WERI-Rb-1 (cell line): ENCODE data around the gene INAFM2.
A peak's percentile ranks its signal among the peaks of the same experiment; 100 is the strongest.

Experiments used
- DNase-seq: peaks from one replicate; pipeline ENCODE4 v3.0.0-alpha.2; 2020
- H3K27ac ChIP-seq: fragments of 250-450 bp; sonication (Bioruptor Pico); 2 replicates; pipeline ENCODE4 v1.5.1; 2020; ENCODE audit warnings: mild to moderate bottlenecking, moderate library complexity
- H3K27me3 ChIP-seq: fragments of 250-450 bp; sonication (Bioruptor Pico); 2 replicates; pipeline ENCODE4 v1.5.1; 2021; ENCODE audit warnings: mild to moderate bottlenecking, low read depth, moderate library complexity; ENCODE audit not compliant: insufficient read depth, severe bottlenecking
- H3K36me3 ChIP-seq: fragments of 250-450 bp; sonication (Bioruptor Pico); 2 replicates; pipeline ENCODE4 v1.5.1; 2020; ENCODE audit warnings: mild to moderate bottlenecking, moderate library complexity
- H3K4me3 ChIP-seq: 2 replicates; pipeline ENCODE4 v1.5.1; 2011; ENCODE audit warnings: low read depth, mild to moderate bottlenecking, control low read depth, low read length
- H3K9me3 ChIP-seq: fragments of 250-450 bp; sonication (Bioruptor Pico); 2 replicates; pipeline ENCODE4 v1.5.1; 2021; ENCODE audit warnings: mild to moderate bottlenecking, moderate library complexity; ENCODE audit not compliant: severe bottlenecking
- CTCF ChIP-seq: IDR thresholded peaks from 2 replicates; pipeline ENCODE4 v1.5.1; 2011; ENCODE audit warnings: low read depth, mild to moderate bottlenecking, control low read depth, inconsistent platforms, low read length

Gene INAFM2

DNA sequence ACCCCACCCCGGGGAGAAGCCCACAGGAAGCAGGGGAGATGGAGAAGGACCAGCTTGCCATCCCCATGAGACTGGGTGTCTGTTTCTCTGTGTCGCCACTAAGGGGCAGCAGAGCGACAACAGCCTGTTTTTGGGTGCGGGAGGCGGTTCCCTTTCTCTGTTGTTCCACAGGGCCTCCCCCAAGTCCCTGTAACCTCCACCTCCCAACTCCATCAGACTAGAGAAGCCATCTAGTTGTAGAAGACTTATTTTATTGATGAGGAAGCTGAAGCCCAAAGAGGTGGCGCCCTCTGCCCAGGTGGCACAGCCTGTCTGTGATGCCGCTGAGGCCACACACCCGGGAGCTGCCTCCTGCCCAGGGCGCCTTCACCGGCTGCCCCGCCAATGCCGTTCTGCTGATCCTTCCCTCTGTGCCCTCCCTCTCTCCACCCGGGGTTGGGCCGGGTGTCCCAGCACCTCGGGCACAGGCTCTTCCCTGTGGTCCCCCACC lies 21.2 kb downstream of the INAFM2 start:
- DNase-seq = peak; percentile 72
- H3K27me3 ChIP-seq = no peaks in the 10 kb centered on the region
- H3K4me3 ChIP-seq = no peak overlapping the region

DNA sequence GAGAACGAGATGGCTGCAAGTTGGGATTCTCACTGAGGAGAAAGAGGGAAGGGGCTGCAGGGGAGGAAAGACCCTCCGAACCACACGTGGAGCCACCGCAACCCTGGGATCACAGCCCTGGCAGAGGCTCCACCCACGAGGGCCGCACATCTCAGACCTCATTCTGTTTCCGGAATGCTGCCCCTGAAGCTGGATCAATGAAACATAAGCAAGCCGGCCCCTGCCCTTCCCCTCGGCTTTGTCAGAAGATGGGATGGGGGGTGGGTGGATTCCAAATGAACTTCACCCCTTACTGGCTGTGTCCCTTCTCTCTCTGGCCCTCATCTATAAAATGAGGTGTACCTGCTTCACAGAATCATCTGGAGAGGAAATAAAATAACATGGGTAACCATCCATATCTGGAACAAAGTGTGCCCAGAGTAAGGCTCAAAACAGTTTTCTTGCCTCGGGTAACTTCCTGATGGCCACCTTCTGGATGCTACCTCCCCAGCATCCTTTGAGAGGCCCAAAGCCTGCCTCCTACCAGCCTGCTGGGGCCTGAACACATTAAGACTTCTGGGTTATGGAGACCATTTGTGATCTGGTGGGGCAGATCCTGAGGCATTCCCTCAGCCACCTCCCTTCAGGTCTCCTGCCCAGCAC lies 21.9 kb downstream of the INAFM2 start:
- TF ChIP-seq CTCF = no peak
- no peak for DNase-seq
- no peak overlapping the region for H3K27ac ChIP-seq
- no peak overlapping the region for H3K4me3 ChIP-seq
- H3K27me3 ChIP-seq = no peaks in the 10 kb centered on the region
- H3K9me3 ChIP-seq = no peaks in the 10 kb centered on the region
- H3K36me3 ChIP-seq = no peaks in the 10 kb centered on the region

More for the DNA sequence above, 21.2 kb downstream of the INAFM2 start:
- Histone ChIP-seq H3K27ac (no peak overlapping the region), H3K36me3 (no peaks in the 10 kb centered on the region), H3K9me3 (no peaks in the 10 kb centered on the region)
- TF ChIP-seq CTCF = peak; percentile 91

GRCh38 chr15:40345867-40346578 lies 22.5 kb downstream of the INAFM2 start:
- Histone ChIP-seq H3K27ac (no peak overlapping the region), H3K36me3 (no peaks in the 10 kb centered on the region), H3K4me3 (no peak overlapping the region), H3K27me3 (no peaks in the 10 kb centered on the region), H3K9me3 (no peaks in the 10 kb centered on the region)
- DNase-seq = no peak
- no peak for TF ChIP-seq CTCF

- no peaks in the 10 kb centered on the region for H3K9me3 ChIP-seq
- TF ChIP-seq CTCF = no peak
- no peak overlapping the region for H3K27ac ChIP-seq
Measured at GRCh38 chr15:40346579-40347558, 23.4 kb downstream of the INAFM2 start.

DNA sequence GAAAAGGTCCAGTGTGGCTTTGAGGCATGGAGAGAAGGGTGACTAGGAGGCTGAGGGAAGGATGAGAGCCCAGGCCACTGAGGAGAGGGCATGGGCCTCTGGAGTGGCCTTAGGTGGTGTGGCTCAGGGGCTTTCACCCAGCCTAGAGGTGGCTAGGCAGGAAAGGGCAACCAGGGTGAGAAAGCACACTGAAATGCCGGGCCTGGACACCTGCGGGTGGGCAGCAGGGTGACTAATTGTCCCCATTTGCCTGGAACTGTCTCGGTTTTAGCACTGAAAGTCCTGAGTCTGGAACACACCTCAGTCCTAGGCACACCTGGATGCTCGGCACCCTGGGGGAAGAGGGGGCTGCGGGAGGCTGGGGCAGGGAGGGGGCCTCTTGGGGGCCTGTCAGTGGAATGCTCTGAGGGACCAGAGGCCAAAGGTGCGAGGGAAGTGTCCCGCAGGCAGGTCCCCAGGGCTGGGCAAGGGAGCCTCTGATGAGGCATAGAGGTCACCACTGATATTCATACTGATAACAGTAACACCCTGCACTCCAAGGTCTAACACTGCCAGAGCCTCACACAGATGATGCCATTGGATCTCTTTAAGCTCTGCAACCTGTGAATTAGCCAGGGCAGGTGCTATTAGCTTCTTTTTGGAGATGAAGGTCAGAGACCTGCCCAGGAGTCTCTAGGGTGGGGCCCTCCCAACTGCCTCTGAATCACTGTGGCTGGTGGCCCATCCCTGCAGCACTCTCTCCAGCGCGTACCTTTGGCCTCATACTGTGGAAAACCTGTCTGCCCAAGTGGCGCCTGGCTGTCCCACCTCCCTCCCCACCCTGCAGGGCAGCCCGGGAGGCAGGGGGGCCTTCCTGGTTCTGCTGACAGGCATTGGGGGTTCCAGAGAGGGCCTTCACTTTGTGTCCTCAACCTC lies 24.3 kb downstream of the INAFM2 start:
- no peak for TF ChIP-seq CTCF
- Histone ChIP-seq H3K36me3 (no peaks in the 10 kb centered on the region), H3K27me3 (no peaks in the 10 kb centered on the region), H3K4me3 (no peak overlapping the region), H3K9me3 (no peaks in the 10 kb centered on the region), H3K27ac (no peak overlapping the region)
- DNase-seq = no peak

More at GRCh38 chr15:40346579-40347558, 23.4 kb downstream of the INAFM2 start:
- Histone ChIP-seq H3K4me3 (no peak overlapping the region), H3K27me3 (no peaks in the 10 kb centered on the region), H3K36me3 (no peaks in the 10 kb centered on the region)
- no peak for DNase-seq
